Measurements from ENCODE around the gene CPB2. TPM values are rescaled to one million over a fixed set of nuclear protein-coding genes. Genes with fewer than 3 reads are reported as not detected.

CPB2 gene, protein sequence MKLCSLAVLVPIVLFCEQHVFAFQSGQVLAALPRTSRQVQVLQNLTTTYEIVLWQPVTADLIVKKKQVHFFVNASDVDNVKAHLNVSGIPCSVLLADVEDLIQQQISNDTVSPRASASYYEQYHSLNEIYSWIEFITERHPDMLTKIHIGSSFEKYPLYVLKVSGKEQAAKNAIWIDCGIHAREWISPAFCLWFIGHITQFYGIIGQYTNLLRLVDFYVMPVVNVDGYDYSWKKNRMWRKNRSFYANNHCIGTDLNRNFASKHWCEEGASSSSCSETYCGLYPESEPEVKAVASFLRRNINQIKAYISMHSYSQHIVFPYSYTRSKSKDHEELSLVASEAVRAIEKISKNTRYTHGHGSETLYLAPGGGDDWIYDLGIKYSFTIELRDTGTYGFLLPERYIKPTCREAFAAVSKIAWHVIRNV
- 1.6 TPM in 1 of 2 replicates, not detected in the other for total RNA-seq

DNA sequence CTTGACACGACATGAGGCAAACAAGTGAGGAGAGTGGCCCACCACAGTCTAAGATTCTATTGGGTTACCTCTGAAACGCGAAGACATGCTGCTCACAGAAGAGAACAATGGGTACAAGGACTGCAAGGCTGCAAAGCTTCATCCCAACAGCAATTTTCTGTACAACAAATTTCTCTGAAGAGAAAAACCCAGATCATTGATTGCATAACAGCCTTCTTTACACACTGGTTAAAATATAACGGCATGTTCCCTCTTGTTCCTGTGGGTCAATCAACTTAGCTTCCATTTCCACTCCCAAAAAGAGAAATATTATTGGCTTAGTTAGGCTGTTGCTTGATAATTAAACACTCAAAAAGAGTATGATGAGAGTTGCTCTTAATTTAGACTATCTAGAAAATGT lies at the start of gene CPB2:
Gene CPB2 (minus strand): TSS at position 166 of the 400 bp plus-strand sequence. CDS start 24 bp downstream, at position 142.

DNA sequence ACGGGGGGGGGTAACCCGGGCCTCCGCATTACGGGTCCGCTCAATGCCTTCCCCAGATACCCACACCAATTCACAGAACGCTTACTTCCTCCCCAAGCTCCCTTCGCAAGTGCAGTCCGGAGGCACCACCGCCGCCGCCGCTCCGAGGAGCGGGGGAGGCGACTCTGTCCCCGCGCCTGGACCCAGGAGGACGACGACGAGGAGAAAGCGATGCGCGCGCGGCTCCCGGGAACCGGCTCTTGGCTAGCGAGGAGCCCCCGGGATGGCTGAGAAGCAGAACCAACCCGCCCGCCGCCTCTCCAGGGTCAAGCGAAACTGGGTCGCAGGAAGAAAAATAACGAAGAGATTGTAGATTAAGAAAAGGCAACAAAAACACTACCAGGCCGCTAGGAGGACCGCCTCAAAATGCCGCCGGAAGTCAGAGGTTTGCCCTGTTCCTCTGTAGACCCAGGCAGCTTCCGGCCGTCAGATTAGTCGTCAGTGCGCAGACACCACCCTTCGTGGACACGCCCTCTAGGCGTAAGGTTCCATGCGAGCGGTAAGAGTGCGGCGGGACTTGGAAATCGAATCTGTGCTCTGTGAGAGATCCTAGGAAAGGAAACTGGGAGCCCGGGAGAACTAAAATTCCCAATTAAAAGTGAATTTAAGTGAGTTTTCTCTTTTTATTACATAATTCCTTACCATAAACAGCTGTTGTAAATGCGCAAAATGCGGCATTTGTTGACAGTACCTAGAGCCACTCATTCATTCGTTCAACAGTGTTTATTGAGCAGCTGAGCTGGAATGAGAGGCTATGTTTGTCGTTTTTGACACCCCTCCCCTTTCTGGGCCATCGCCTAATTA lies 52.3 kb downstream of the CPB2 start, which contains the start of gene ZC3H13:
Gene ZC3H13 (minus strand): TSS at position 428 of the 843 bp plus-strand sequence. CDS start 7,239 bp downstream, outside the sequence.

Other genes starting within 250 kb of the CPB2 start
- 15.5 and 44.8 TPM in 2 replicates for gene ZC3H13, start 52.3 kb downstream of the CPB2 start, total RNA-seq
- gene LCP1, start 77.1 kb upstream of the CPB2 start, total RNA-seq, result 1.6 and 4.3 TPM in 2 replicates
- under 0.01 TPM in 1 of 2 replicates, not detected in the other for gene LRRC63, start 106.9 kb upstream of the CPB2 start, total RNA-seq